HL-60 (cell line): Measurements from ENCODE around the gene SIPA1L3.

Experiments used
- DNase-seq, 2 experiments: peaks; one replicate each; pipeline ENCODE4 v3.0.0-alpha.2; 2010 to 2020; ENCODE audit warnings: low read depth in 1 of 2, low spot score in 1 of 2
- H3K27ac ChIP-seq: fragments of 250-450 bp; sonication (Bioruptor Pico); replicated peaks from 2 replicates; pipeline ENCODE4 v1.5.1; 2020; ENCODE audit warnings: mild to moderate bottlenecking, moderate library complexity
- H3K27me3 ChIP-seq: fragments of 250-450 bp; sonication (Bioruptor Pico); 2 replicates; pipeline ENCODE4 v1.5.1; 2021; ENCODE audit warnings: mild to moderate bottlenecking, moderate library complexity; ENCODE audit not compliant: insufficient read depth, poor library complexity, severe bottlenecking
- H3K4me3 ChIP-seq: replicated peaks from 2 replicates; pipeline ENCODE4 v1.5.1; 2011; ENCODE audit warnings: mild to moderate bottlenecking, control low read depth, low read length; ENCODE audit not compliant: insufficient read depth
- GABPA ChIP-seq: IDR thresholded peaks from 2 replicates; pipeline ENCODE4 v1.6.1; 2012; ENCODE audit warnings: low read depth
- POLR2AphosphoS5 ChIP-seq: IDR thresholded peaks from 2 replicates; pipeline ENCODE4 v1.6.1; 2012; ENCODE audit warnings: low read depth
- SPI1 ChIP-seq: IDR thresholded peaks from 2 replicates; pipeline ENCODE4 v1.6.1; 2012; ENCODE audit warnings: low read depth, mild to moderate bottlenecking, borderline replicate concordance
- TF ChIP-seq, protein P1 (sequence below): IDR thresholded peaks from 2 replicates; pipeline ENCODE4 v1.6.1; 2012; ENCODE audit warnings: low read depth; ENCODE audit not compliant: insufficient replicate concordance
- TF ChIP-seq, protein P2 (sequence below): IDR thresholded peaks from one replicate; pipeline ENCODE4 v1.5.1; 2011; ENCODE audit warnings: low read length, control low read depth, inconsistent platforms; ENCODE audit not compliant: insufficient read depth

SIPA1L3 gene

DNA sequence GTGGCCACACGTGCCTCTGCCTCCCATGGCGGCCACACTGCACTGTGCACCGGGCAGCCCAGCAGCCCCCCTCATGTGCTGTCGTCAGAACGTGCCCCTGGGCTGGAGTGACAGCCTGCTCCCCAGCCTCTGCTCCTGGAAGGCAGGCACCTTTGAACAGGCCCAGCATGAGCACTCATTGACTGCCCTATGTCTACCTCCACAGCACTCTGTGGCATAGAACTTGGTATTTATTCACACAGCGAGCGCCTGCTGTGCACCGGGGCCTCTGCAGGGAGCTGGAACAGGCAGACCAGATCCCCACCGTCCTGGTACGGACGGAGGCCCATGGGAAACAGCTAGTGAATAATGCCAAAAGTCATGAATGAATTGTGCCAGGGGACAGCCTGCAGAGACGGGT is 263.3 kb downstream of the SIPA1L3 start:
- Histone ChIP-seq H3K27ac (no peak overlapping the region), H3K4me3 (no peak overlapping the region), H3K27me3 (no peaks in the 10 kb centered on the region)
- no peak for DNase-seq
- no peak for TF ChIP-seq SPI1
- TF ChIP-seq GABPA, result no peak
- TF ChIP-seq POLR2AphosphoS5, result no peak
- TF ChIP-seq, protein P1, sequence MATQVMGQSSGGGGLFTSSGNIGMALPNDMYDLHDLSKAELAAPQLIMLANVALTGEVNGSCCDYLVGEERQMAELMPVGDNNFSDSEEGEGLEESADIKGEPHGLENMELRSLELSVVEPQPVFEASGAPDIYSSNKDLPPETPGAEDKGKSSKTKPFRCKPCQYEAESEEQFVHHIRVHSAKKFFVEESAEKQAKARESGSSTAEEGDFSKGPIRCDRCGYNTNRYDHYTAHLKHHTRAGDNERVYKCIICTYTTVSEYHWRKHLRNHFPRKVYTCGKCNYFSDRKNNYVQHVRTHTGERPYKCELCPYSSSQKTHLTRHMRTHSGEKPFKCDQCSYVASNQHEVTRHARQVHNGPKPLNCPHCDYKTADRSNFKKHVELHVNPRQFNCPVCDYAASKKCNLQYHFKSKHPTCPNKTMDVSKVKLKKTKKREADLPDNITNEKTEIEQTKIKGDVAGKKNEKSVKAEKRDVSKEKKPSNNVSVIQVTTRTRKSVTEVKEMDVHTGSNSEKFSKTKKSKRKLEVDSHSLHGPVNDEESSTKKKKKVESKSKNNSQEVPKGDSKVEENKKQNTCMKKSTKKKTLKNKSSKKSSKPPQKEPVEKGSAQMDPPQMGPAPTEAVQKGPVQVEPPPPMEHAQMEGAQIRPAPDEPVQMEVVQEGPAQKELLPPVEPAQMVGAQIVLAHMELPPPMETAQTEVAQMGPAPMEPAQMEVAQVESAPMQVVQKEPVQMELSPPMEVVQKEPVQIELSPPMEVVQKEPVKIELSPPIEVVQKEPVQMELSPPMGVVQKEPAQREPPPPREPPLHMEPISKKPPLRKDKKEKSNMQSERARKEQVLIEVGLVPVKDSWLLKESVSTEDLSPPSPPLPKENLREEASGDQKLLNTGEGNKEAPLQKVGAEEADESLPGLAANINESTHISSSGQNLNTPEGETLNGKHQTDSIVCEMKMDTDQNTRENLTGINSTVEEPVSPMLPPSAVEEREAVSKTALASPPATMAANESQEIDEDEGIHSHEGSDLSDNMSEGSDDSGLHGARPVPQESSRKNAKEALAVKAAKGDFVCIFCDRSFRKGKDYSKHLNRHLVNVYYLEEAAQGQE, result no peak
- TF ChIP-seq, protein P2, sequence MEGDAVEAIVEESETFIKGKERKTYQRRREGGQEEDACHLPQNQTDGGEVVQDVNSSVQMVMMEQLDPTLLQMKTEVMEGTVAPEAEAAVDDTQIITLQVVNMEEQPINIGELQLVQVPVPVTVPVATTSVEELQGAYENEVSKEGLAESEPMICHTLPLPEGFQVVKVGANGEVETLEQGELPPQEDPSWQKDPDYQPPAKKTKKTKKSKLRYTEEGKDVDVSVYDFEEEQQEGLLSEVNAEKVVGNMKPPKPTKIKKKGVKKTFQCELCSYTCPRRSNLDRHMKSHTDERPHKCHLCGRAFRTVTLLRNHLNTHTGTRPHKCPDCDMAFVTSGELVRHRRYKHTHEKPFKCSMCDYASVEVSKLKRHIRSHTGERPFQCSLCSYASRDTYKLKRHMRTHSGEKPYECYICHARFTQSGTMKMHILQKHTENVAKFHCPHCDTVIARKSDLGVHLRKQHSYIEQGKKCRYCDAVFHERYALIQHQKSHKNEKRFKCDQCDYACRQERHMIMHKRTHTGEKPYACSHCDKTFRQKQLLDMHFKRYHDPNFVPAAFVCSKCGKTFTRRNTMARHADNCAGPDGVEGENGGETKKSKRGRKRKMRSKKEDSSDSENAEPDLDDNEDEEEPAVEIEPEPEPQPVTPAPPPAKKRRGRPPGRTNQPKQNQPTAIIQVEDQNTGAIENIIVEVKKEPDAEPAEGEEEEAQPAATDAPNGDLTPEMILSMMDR, result no peak

DNA sequence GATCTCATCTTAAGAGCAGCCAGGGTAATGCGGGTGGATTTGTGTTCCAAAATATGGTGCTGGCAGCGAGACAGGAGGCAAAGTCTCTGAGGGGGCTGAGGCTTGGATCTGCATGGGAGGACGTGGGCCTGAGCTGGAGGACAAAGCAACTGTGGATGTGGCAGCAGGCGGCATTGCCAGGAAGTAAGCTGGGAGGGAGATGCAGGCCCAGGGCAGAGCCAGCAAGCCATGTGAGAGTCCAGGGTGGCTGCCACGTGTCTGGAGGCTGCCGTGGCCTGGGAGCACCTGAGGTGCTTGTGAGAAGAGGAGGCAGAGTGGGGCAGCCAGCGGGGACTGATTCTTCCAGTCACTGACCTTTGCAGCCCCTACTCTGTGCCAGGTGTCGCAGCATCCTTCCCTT is 265.0 kb downstream of the SIPA1L3 start:
- TF ChIP-seq GABPA (no peak), POLR2AphosphoS5 (no peak), SPI1 (no peak)
- TF ChIP-seq, protein P2, result no peak
- TF ChIP-seq, protein P1, result no peak

DNA sequence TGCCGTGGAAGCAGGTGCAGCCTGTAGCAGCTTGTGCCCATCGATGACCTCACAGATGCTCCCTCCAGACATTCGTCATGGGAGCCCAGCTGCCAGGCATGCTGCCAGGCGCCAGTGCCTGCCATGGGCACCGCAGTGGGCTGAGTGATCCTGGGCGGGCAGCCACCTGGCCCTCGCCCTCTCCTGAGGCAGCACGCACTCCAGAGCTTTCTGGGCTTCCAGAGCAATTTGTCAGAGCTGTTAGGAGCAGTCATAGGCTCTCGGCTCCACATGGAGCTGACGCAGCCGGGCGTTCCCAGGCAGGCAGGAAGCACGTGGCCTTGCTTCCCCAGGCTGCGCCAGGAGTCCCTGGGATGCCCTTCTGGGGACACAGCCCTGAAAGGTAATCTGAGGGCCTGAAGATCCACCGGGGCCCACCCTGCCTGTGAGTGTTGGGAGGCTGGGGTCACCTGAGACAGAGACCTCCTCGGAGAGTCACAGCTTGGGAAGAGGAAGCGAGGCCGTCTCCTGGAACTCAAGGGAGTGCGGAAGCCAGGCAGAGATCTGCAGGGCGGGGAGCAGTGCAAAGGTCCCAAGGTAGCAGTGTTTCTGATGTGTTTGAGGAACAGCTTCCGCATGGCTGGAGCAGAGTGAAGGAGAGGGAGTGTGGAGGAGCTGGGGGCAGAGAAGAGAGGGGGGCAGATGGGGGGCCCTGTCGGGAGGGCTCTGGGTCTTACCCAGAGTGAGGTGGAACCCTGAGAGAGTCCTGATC is 266.5 kb downstream of the SIPA1L3 start:
- no peak for DNase-seq
- Histone ChIP-seq H3K27ac (no peak overlapping the region), H3K27me3 (no peaks in the 10 kb centered on the region), H3K4me3 (no peak overlapping the region)
- TF ChIP-seq, protein P1, result no peak
- TF ChIP-seq SPI1 (no peak), POLR2AphosphoS5 (no peak), GABPA (no peak)
- TF ChIP-seq, protein P2, result no peak

More for the DNA sequence above, 265.0 kb downstream of the SIPA1L3 start:
- no peak for DNase-seq
- no peak overlapping the region for H3K4me3 ChIP-seq
- H3K27ac ChIP-seq, result no peak overlapping the region
- no peaks in the 10 kb centered on the region for H3K27me3 ChIP-seq
